HepG2 (cell line): Measurements from ENCODE around the gene GNPAT. TPM values are rescaled to one million over a fixed set of nuclear protein-coding genes. Genes with fewer than 3 reads are reported as not detected.

ENCODE experiments used
- GATAD2A ChIP-seq: IDR thresholded peaks from 2 replicates; pipeline ENCODE4 v1.6.1; 2016
- MBD4 ChIP-seq: IDR thresholded peaks from 2 replicates; pipeline ENCODE4 v1.6.1; 2012; ENCODE audit warnings: low read length, inconsistent platforms, borderline replicate concordance
- MEIS1 ChIP-seq: sonication (generic); formaldehyde crosslinking; IDR thresholded peaks from 2 replicates; pipeline ENCODE4 v1.9.0; 2021; ENCODE audit warnings: mild to moderate bottlenecking, missing genetic modification reagents, moderate library complexity, borderline replicate concordance
- MIER2 ChIP-seq: IDR thresholded peaks from 2 replicates; pipeline ENCODE4 v1.6.1; 2016; ENCODE audit warnings: missing biosample characterization, missing genetic modification reagents
- NFIC ChIP-seq: IDR thresholded peaks from 2 replicates; pipeline ENCODE4 v1.6.1; 2012; ENCODE audit warnings: mild to moderate bottlenecking, low read length, inconsistent platforms
- PAXIP1 ChIP-seq: sonication (generic); formaldehyde crosslinking; conservative IDR thresholded peaks from 2 replicates; pipeline ENCODE4 v1.4.0; 2020; ENCODE audit warnings: mild to moderate bottlenecking, missing genetic modification reagents, moderate library complexity
- RXRB ChIP-seq: IDR thresholded peaks from 2 replicates; pipeline ENCODE4 v1.6.1; 2016; ENCODE audit warnings: borderline replicate concordance, missing genetic modification reagents, missing compliant biosample characterization
- SOX13 ChIP-seq, 3 experiments: fragments of 450-650 bp in 1 of 3; sonication (generic) in 1 of 3; formaldehyde crosslinking in 1 of 3; IDR thresholded peaks in 2 of 3; conservative IDR thresholded peaks in 1 of 3; 2 replicates each; pipeline versions ENCODE4 v1.5.0 to v1.6.1; 2016 to 2020; ENCODE audit warnings: antibody characterized with exemption in 1 of 3, mild to moderate bottlenecking in 1 of 3, missing compliant biosample characterization in 1 of 3, missing genetic modification reagents in 1 of 3, moderate library complexity in 1 of 3
- TBX2 ChIP-seq: sonication (generic); formaldehyde crosslinking; IDR thresholded peaks from 2 replicates; pipeline ENCODE4 v1.5.0; 2020; ENCODE audit warnings: missing genetic modification reagents, mild to moderate bottlenecking, borderline replicate concordance
- TCF7 ChIP-seq: sonication (generic); IDR thresholded peaks from 2 replicates; pipeline ENCODE4 v1.6.1; 2016; ENCODE audit warnings: antibody characterized with exemption, low read depth
- THYN1 ChIP-seq: sonication (generic); formaldehyde crosslinking; IDR thresholded peaks from 2 replicates; pipeline ENCODE4 v1.8.1; 2023; ENCODE audit warnings: low read depth, mild to moderate bottlenecking, moderate library complexity, missing genetic modification reagents, borderline replicate concordance
- ZGPAT ChIP-seq: IDR thresholded peaks from 2 replicates; pipeline ENCODE4 v1.6.1; 2016; ENCODE audit warnings: mild to moderate bottlenecking
- ZMYM2 ChIP-seq: sonication (generic); formaldehyde crosslinking; IDR thresholded peaks from 2 replicates; pipeline ENCODE4 v1.8.0; 2022; ENCODE audit warnings: mild to moderate bottlenecking, missing genetic modification reagents
- ZMYM4 ChIP-seq: sonication (generic); formaldehyde crosslinking; IDR thresholded peaks from 2 replicates; pipeline ENCODE4 v1.8.1; 2023; ENCODE audit warnings: mild to moderate bottlenecking, missing genetic modification reagents
- ZNF121 ChIP-seq: sonication (generic); formaldehyde crosslinking; IDR thresholded peaks from 2 replicates; pipeline ENCODE4 v1.5.0; 2020; ENCODE audit warnings: mild to moderate bottlenecking, missing genetic modification reagents
- ZNF331 ChIP-seq: sonication (generic); formaldehyde crosslinking; IDR thresholded peaks from 2 replicates; pipeline ENCODE4 v1.4.0; 2020; ENCODE audit warnings: missing genetic modification reagents
- ZNF703 ChIP-seq: sonication (generic); formaldehyde crosslinking; IDR thresholded peaks from 2 replicates; pipeline ENCODE4 v1.5.1; 2020; ENCODE audit warnings: missing genetic modification reagents, mild to moderate bottlenecking, moderate library complexity, borderline replicate concordance
- ZNF772 ChIP-seq: sonication (generic); formaldehyde crosslinking; IDR thresholded peaks from 2 replicates; pipeline ENCODE4 v1.5.0; 2020; ENCODE audit warnings: mild to moderate bottlenecking, missing genetic modification reagents
- ZSCAN31 ChIP-seq: sonication (generic); formaldehyde crosslinking; IDR thresholded peaks from 2 replicates; pipeline ENCODE4 v1.5.0; 2020; ENCODE audit warnings: low read depth, mild to moderate bottlenecking, missing genetic modification reagents
- polyA plus RNA-seq, 8 experiments: library from polyadenylated mRNA; depleted of rRNA in 3 of 8; stranded (reverse) in 7 of 8; unstranded in 1 of 8; fragments of >200 nt; fragmentation: Illumina TruSeq in 4 of 8; extraction: Trizol in 4 of 8; gene quantifications; 2 replicates each; pipeline versions ENCODE4 v1.2.1 to v1.2.3, GENCODE V29; 2011 to 2016; ENCODE audit warnings: low read depth in 4 of 8, missing spikeins in 1 of 8, mixed read lengths in 1 of 8; ENCODE audit not compliant: insufficient read depth in 1 of 8
- total RNA-seq, 5 experiments: library from RNA; depleted of rRNA; stranded (reverse); fragments of >200 nt; fragmentation: Illumina TruSeq; extraction: Trizol; gene quantifications; 2 replicates each; pipeline ENCODE4 v1.2.3, GENCODE V29; 2016; ENCODE audit warnings: low read depth in 1 of 5

GNPAT gene
- total and polyA plus RNA-seq, 2 of the 13 experiments (the other 11 are each of a cell fraction or from before 2014, with no cell fraction given): 58.3 to 114 TPM

GRCh38 chr1:231194843-231195516, 46.0 kb upstream of the GNPAT start (continued):
- 0 out of 2 replicates have a peak, but pooled peaks have one; percentile 72 for TF ChIP-seq MBD4
- peak; percentile 21; the same call in 1 of the 2 replicates for TF ChIP-seq MIER2 (CRISPR knock-in tag)
- peak; percentile 59 for TF ChIP-seq GATAD2A (CRISPR knock-in tag)
- TF ChIP-seq ZMYM4 (CRISPR knock-in tag): peak; percentile 27; the same call in 1 of the 2 replicates
- no peak for TF ChIP-seq THYN1 (CRISPR knock-in tag)
- peak; percentile 87 for TF ChIP-seq TCF7
- peak; percentile 81 for TF ChIP-seq PAXIP1 (CRISPR knock-in tag)
- TF ChIP-seq SOX13 (IDR thresholded peaks at IDR 0.05): no peak
- peak in 1 of 2 experiments; percentile 85; a peak in 2 of 4 replicates for TF ChIP-seq SOX13 (CRISPR knock-in tag; conservative IDR thresholded peaks at IDR 0.05 in 1 of 2, IDR thresholded peaks at IDR 0.05 in 1 of 2)
- TF ChIP-seq MEIS1 (CRISPR knock-in tag): 0 out of 2 replicates have a peak, but pooled peaks have one; percentile 61
- peak; percentile 46; the same call in 1 of the 2 replicates for TF ChIP-seq ZNF703 (CRISPR knock-in tag)
- peak; percentile 81; the same call in 1 of the 2 replicates for TF ChIP-seq ZNF121 (CRISPR knock-in tag)
- TF ChIP-seq NFIC: peak; percentile 54; the same call in 1 of the 2 replicates
- peak; percentile 30; the same call in 1 of the 2 replicates for TF ChIP-seq ZNF331 (CRISPR knock-in tag)
- TF ChIP-seq ZSCAN31 (CRISPR knock-in tag): 0 out of 2 replicates have a peak, but pooled peaks have one; percentile 47
- TF ChIP-seq RXRB: peak; percentile 87
- TF ChIP-seq ZMYM2 (CRISPR knock-in tag): peak; percentile 83
- TF ChIP-seq ZGPAT (CRISPR knock-in tag): peak; percentile 81
- peak; percentile 51; the same call in 1 of the 2 replicates for TF ChIP-seq ZNF772
- TF ChIP-seq TBX2 (CRISPR knock-in tag): peak; percentile 99
